Measurements from ENCODE around the gene MBOAT1.
A peak's percentile ranks its signal among the peaks of the same experiment; 100 is the strongest.

Gene MBOAT1

GRCh38 chr6:20220359-20220758 is 8.1 kb upstream of the MBOAT1 start:
- Histone ChIP-seq H3K4me1 (peaks cover 48% of the 10 kb centered on the region), H3K36me3 (replicated peaks) (no peaks in the 10 kb centered on the region), H3K4me3 (no peak overlapping the region), H3K27me3 (ENCODE audit: low read depth) (no peaks in the 10 kb centered on the region), H3K9me3 (no peaks in the 10 kb centered on the region)
- in situ Hi-C loops (cut with MboI; ENCODE audit: low sequenced_read_pairs), result no loop called here
- DNase-seq (ENCODE audit: low spot score in 2 of 2), result peak in 1 of 2 experiments; percentile 38

DNA sequence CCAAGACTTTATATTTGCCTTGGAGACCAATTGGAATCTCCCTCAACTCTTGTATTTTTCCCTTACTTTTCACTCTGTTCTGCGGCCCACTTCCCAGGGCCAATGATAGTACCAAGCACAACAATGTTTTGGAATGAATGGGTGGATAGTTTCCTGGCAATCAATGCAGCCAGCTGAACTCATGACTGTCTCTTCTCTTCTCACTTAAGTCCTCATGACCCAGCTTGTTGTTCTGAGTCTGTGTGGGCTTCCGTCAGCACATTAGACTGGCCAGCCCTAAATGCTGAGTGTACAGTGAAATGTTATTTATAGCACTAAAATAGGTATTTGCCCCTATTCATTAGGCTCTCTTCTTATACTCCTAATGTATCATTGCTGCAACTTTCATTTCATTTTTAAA is 5.6 kb upstream of the MBOAT1 start:
- in situ Hi-C loops (cut with MboI; ENCODE audit: low sequenced_read_pairs), result no loop called here
- H3K9me3 ChIP-seq, result no peaks in the 10 kb centered on the region
- H3K4me3 ChIP-seq, result no peak overlapping the region
- DNase-seq (ENCODE audit: low spot score in 2 of 2), result no peak
- H3K27me3 ChIP-seq (ENCODE audit: low read depth), result no peaks in the 10 kb centered on the region
- no peaks in the 10 kb centered on the region for H3K36me3 ChIP-seq (replicated peaks)
- peaks cover 44% of the 10 kb centered on the region for H3K4me1 ChIP-seq

DNA sequence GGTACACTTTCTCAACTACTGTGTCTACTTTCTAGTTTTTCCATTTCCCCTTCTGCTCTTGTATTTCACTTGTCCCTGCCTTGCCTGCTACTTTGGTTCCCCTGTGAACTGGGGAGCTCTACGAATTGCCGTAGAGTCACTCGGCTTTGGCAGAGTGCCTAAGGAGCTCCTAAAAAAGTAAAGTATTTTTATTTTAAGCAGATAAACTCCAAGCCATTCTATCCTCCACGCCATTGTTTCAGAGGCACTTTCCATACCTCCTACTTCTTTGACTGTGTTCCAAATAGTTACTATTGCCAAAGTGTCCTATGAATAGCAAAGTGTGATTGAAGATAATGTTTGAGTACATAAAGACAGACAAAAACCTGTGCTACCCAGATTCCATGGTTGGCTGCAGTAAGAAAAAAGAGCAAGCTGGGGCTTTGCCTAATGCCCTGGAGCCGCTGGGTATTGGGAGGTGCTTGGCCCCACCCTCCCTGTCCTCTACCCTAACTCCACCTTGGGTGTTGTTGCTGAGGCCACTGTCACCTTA is 5.1 kb upstream of the MBOAT1 start:
- in situ Hi-C loops (cut with MboI; ENCODE audit: low sequenced_read_pairs), result no loop called here
- H3K4me3 ChIP-seq, result no peak overlapping the region

GRCh38 chr6:20215310-20215709 is 3.0 kb upstream of the MBOAT1 start:
- no peak for DNase-seq (ENCODE audit: low spot score in 2 of 2)
- H3K4me1 ChIP-seq, result peaks cover 36% of the 10 kb centered on the region
- no peaks in the 10 kb centered on the region for H3K27me3 ChIP-seq (ENCODE audit: low read depth)
- in situ Hi-C loops (cut with MboI; ENCODE audit: low sequenced_read_pairs), result no loop called here
- no peaks in the 10 kb centered on the region for H3K36me3 ChIP-seq (replicated peaks)
- no peak overlapping the region for H3K4me3 ChIP-seq
- no peaks in the 10 kb centered on the region for H3K9me3 ChIP-seq

More for the DNA sequence above, 5.1 kb upstream of the MBOAT1 start:
- Histone ChIP-seq H3K36me3 (replicated peaks) (no peaks in the 10 kb centered on the region), H3K4me1 (peaks cover 44% of the 10 kb centered on the region), H3K9me3 (no peaks in the 10 kb centered on the region), H3K27me3 (ENCODE audit: low read depth) (no peaks in the 10 kb centered on the region)
- peak; percentile 68 to 83 for DNase-seq (ENCODE audit: low spot score in 2 of 2)

- DNase-seq (ENCODE audit: low spot score in 2 of 2), result peak in 1 of 2 experiments; percentile 20
- H3K36me3 ChIP-seq (replicated peaks), result no peaks in the 10 kb centered on the region
- H3K27me3 ChIP-seq (ENCODE audit: low read depth), result no peaks in the 10 kb centered on the region
- H3K4me3 ChIP-seq, result peak overlapping the region; percentile 61
- no peaks in the 10 kb centered on the region for H3K9me3 ChIP-seq
- H3K4me1 ChIP-seq, result peaks cover 33% of the 10 kb centered on the region
- in situ Hi-C loops (cut with MboI; ENCODE audit: low sequenced_read_pairs), result no loop called here
Observed at GRCh38 chr6:20213271-20213798, 1.1 kb upstream of the MBOAT1 start.

DNA sequence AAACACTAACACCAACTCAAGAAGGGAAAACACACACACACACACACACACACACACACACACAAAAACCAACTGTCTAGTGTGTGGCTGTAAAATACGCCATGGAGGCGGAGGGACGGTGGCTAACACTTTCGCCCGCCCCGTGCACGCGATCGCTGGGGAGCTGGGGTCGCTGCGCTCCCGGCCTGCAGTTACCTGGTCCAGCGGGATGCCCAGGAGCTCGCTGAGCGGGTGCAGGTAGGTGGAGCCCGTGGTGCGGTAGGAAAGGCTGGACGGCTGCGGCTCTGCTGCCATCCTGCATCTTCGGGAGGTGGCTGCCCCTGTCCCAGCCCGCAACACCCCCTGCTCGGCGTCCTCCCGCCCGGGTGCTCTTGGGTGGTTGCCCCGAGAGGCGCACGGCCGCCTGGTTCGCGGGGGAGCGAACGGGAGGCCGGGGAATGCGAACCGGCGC is 303 bp downstream of the MBOAT1 start:
- H3K9me3 ChIP-seq, result no peaks in the 10 kb centered on the region
- no peak for DNase-seq (ENCODE audit: low spot score in 2 of 2)
- in situ Hi-C loops (cut with MboI; ENCODE audit: low sequenced_read_pairs), result no loop called here
- no peaks in the 10 kb centered on the region for H3K27me3 ChIP-seq (ENCODE audit: low read depth)
- H3K4me1 ChIP-seq, result peaks cover 23% of the 10 kb centered on the region
- no peaks in the 10 kb centered on the region for H3K36me3 ChIP-seq (replicated peaks)
- H3K4me3 ChIP-seq, result peak overlapping the region; percentile 61

- H3K4me1 ChIP-seq, result peaks cover 18% of the 10 kb centered on the region
- peak overlapping the region; percentile 61 for H3K4me3 ChIP-seq
- H3K27me3 ChIP-seq (ENCODE audit: low read depth), result no peaks in the 10 kb centered on the region
- DNase-seq (ENCODE audit: low spot score in 2 of 2), result peak in 1 of 2 experiments; percentile 20
- no peaks in the 10 kb centered on the region for H3K36me3 ChIP-seq (replicated peaks)
- no peaks in the 10 kb centered on the region for H3K9me3 ChIP-seq
- in situ Hi-C loops (cut with MboI; ENCODE audit: low sequenced_read_pairs), result no loop called here
Observed at GRCh38 chr6:20211037-20211940, 980 bp downstream of the MBOAT1 start.

DNA sequence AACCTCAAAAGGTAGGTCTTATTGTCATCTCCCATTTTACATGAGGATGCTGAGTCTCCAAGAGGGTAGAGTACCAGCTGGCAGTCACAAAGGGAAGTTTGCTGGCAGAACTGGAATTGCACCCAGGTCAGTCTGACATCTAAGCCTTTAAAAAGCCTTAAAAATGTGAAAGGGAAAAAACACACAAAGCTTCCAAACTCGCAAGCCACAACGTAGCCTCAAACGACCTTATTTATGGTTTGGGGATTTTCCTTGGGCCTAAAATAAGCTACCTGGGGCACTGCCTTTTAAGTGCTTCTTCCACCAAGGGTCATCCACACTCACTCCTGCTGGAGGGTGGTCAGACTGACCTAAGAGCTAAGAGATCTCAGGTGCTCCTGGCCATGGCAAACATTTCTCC is 2.1 kb downstream of the MBOAT1 start:
- H3K36me3 ChIP-seq (replicated peaks), result no peaks in the 10 kb centered on the region
- no peaks in the 10 kb centered on the region for H3K27me3 ChIP-seq (ENCODE audit: low read depth)
- H3K4me3 ChIP-seq, result no peak overlapping the region

GRCh38 chr6:20208687-20209378 is 3.4 kb downstream of the MBOAT1 start:
- in situ Hi-C loops (cut with MboI; ENCODE audit: low sequenced_read_pairs), result no loop called here
- Histone ChIP-seq H3K4me1 (peaks cover 18% of the 10 kb centered on the region), H3K4me3 (no peak overlapping the region), H3K9me3 (no peaks in the 10 kb centered on the region), H3K27me3 (ENCODE audit: low read depth) (no peaks in the 10 kb centered on the region), H3K36me3 (replicated peaks) (no peaks in the 10 kb centered on the region)
- DNase-seq (ENCODE audit: low spot score in 2 of 2), result no peak

More for the DNA sequence above, 2.1 kb downstream of the MBOAT1 start:
- in situ Hi-C loops (cut with MboI; ENCODE audit: low sequenced_read_pairs), result no loop called here
- no peak for DNase-seq (ENCODE audit: low spot score in 2 of 2)
- Histone ChIP-seq H3K9me3 (no peaks in the 10 kb centered on the region), H3K4me1 (peaks cover 18% of the 10 kb centered on the region)

GRCh38 chr6:20207088-20207418 is 5.2 kb downstream of the MBOAT1 start:
- no peak for DNase-seq (ENCODE audit: low spot score in 2 of 2)
- no peaks in the 10 kb centered on the region for H3K36me3 ChIP-seq (replicated peaks)
- in situ Hi-C loops (cut with MboI; ENCODE audit: low sequenced_read_pairs), result no loop called here
- H3K27me3 ChIP-seq (ENCODE audit: low read depth), result no peaks in the 10 kb centered on the region
- H3K4me1 ChIP-seq, result peaks cover 7% of the 10 kb centered on the region
- H3K9me3 ChIP-seq, result no peaks in the 10 kb centered on the region
- no peak overlapping the region for H3K4me3 ChIP-seq

DNA sequence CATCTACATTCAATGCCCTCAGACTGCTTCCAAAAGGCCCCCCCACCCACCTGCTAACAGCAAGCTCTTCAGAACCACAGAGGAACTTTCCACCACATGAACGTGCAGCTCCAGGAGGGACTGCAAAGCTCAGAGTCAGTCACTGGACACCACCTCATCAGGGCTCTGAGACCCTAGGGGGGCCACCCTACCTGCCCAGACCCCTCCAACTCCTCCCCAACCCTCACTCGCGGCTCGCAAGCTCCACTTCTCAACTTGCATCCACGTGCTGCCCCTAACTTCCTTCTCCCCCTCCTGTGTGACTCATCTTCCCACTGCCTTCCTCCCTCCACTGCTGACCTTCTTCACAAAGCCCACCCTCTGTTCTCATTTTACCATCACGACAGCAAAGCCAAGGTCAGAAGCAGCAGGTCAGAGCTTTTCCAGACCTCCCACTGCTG is 6.5 kb downstream of the MBOAT1 start:
- Histone ChIP-seq H3K9me3 (no peaks in the 10 kb centered on the region), H3K4me1 (peaks cover 4% of the 10 kb centered on the region), H3K36me3 (replicated peaks) (no peaks in the 10 kb centered on the region), H3K4me3 (no peak overlapping the region), H3K27me3 (ENCODE audit: low read depth) (no peaks in the 10 kb centered on the region)
- in situ Hi-C loops (cut with MboI; ENCODE audit: low sequenced_read_pairs), result no loop called here
- DNase-seq (ENCODE audit: low spot score in 2 of 2), result no peak

DNA sequence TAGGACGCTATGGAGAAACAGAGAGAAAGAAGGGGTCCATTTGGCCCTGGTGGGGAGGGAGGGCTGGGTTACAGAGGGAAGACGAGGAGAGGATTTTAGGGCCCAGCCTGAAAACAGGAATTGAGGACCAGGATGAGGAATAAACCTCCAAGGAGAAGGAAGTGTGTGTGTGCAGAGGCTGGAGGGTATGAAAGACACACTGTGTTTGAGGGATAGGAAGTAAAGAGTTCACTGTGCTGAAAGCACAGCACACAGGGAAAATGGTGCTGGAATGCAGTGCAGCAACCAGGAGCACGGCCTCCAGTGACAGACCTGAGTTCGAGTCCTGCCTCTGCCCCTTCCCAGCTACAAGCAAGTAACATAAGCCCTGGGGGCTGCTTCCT is 7.8 kb downstream of the MBOAT1 start:
- Histone ChIP-seq H3K36me3 (replicated peaks) (no peaks in the 10 kb centered on the region), H3K4me1 (peaks cover 4% of the 10 kb centered on the region), H3K4me3 (no peak overlapping the region), H3K27me3 (ENCODE audit: low read depth) (no peaks in the 10 kb centered on the region), H3K9me3 (no peaks in the 10 kb centered on the region)
- DNase-seq (ENCODE audit: low spot score in 2 of 2), result no peak
- in situ Hi-C loops (cut with MboI; ENCODE audit: low sequenced_read_pairs), result no loop called here

DNA sequence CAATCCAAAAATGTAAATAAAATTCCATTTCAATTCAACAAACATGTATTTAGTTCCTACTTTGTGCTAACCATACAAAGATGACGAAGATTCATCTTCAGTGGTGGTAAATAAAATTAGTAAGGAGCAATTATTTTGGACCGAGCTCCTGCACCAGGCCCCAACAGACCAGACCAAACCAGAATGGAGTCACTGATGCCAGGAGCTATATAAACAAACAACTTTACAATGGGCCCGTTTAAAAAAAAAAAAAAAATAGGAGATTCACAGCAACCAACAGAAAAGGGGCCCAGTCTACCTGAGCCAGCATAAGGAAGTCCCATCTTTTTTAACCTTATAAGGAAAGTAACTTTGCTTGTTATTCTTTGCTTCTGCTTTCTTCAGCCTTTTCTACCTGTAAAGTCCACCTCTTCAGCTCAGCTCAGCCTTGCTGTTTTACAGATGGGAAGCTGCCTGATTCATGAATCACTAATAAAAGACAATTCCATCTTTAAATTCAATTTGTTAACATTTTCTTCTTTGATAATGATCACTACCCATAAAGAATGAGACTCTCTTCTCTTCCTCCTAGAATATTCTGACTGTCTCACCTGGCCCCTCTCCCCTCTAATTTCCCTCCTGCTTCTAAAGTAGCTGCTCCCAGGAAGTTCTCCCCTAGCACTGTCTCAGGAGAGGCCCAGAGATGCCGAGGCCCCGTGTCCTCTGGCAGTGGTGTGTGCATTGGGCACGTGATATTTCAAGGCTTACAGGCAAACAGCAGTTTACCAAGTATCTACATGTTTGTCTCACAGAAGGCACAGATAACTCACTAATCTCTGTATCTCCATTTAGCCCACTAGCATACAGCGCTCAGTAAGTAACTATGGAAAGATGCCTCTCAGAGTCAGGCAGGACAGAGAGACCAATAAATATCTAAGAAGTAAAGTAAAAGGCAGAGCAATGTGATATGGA is 8.4 kb downstream of the MBOAT1 start:
- no peak for DNase-seq (ENCODE audit: low spot score in 2 of 2)
- no peaks in the 10 kb centered on the region for H3K36me3 ChIP-seq (replicated peaks)
- no peaks in the 10 kb centered on the region for H3K27me3 ChIP-seq (ENCODE audit: low read depth)
- H3K4me3 ChIP-seq, result no peak overlapping the region
- H3K4me1 ChIP-seq, result peaks cover 7% of the 10 kb centered on the region
- H3K9me3 ChIP-seq, result no peaks in the 10 kb centered on the region
- in situ Hi-C loops (cut with MboI; ENCODE audit: low sequenced_read_pairs), result no loop called here

All from HAP-1 (cell line).